A673 (cell line): ENCODE data around the gene DSTYK. TPM values are rescaled to one million over a fixed set of nuclear protein-coding genes. Genes with fewer than 3 reads are reported as not detected.

Experiments used
- BruUV-seq: library from RNA; stranded (reverse); fragments of 400-500 nt; replicated peaks from 2 replicates; lab custom pipeline; 2021; lab: Mats Ljungman, UMichigan
- CTCF ChIA-PET: fragments of 300-600 bp; sonication (Branson Sonifier 250); formaldehyde crosslinking; loops from one replicate; lab custom pipeline; 2022; ENCODE audit warnings: antibody characterized with exemption; lab: Charles Lee
- POLR2A ChIA-PET: fragments of 300-600 bp; sonication (Branson Sonifier 250); formaldehyde crosslinking; loops from one replicate; lab custom pipeline; 2022; ENCODE audit warnings: antibody characterized with exemption; ENCODE audit not compliant: low non-redundant PET; lab: Charles Lee
- DNase-seq: peaks from one replicate; pipeline ENCODE4 v3.0.0-alpha.2; 2015; ENCODE audit warnings: low spot score
- H3K27ac ChIP-seq: fragments of 200-600 bp; sonication (generic); 2 replicates; pipeline ENCODE4 v1.5.1; 2016; ENCODE audit warnings: mixed run types, low read depth, mild to moderate bottlenecking, mixed read lengths, antibody characterized with exemption, low read length; ENCODE audit not compliant: poor library complexity, severe bottlenecking
- H3K27me3 ChIP-seq: fragments of 200-600 bp; sonication (generic); replicated peaks from 2 replicates; pipeline ENCODE4 v1.6.1; 2017; ENCODE audit warnings: mixed run types, low read depth, mild to moderate bottlenecking, mixed read lengths, antibody characterized with exemption, low read length; ENCODE audit not compliant: insufficient read depth, poor library complexity
- H3K36me3 ChIP-seq: fragments of 200-600 bp; sonication (generic); 2 replicates; pipeline ENCODE4 v1.6.1; 2016; ENCODE audit warnings: mixed run types, mild to moderate bottlenecking, mixed read lengths, antibody characterized with exemption, low read length; ENCODE audit not compliant: insufficient read depth, poor library complexity, severe bottlenecking
- H3K4me1 ChIP-seq: fragments of 200-600 bp; sonication (generic); 2 replicates; pipeline ENCODE4 v1.6.1; 2017; ENCODE audit warnings: mixed run types, mild to moderate bottlenecking, mixed read lengths, antibody characterized with exemption, low read length; ENCODE audit not compliant: insufficient read depth, poor library complexity, severe bottlenecking
- H3K4me3 ChIP-seq: fragments of 200-600 bp; sonication (generic); 2 replicates; pipeline ENCODE4 v1.5.1; 2016; ENCODE audit warnings: low read depth, mixed run types, mild to moderate bottlenecking, mixed read lengths, low read length; ENCODE audit not compliant: poor library complexity, severe bottlenecking
- H3K9me3 ChIP-seq: fragments of 200-600 bp; sonication (generic); 2 replicates; pipeline ENCODE4 v1.6.1; 2016; ENCODE audit warnings: mixed run types, low read depth, mild to moderate bottlenecking, mixed read lengths, antibody characterized with exemption, low read length; ENCODE audit not compliant: poor library complexity, severe bottlenecking
- CTCF ChIP-seq: fragments of 300-800, 200-600 bp; sonication (generic); conservative IDR thresholded peaks from 2 replicates; pipeline ENCODE4 v1.5.1; 2017; ENCODE audit warnings: low read depth, mild to moderate bottlenecking, antibody characterized with exemption, low read length, moderate library complexity, mixed read lengths
- EZH2 ChIP-seq: fragments of 200-600 bp; sonication (generic); IDR thresholded peaks from 2 replicates; pipeline ENCODE4 v1.6.1; 2017; ENCODE audit warnings: borderline replicate concordance, low read depth, mild to moderate bottlenecking, mixed read lengths, antibody characterized with exemption, low read length; ENCODE audit not compliant: poor library complexity, severe bottlenecking
- intact Hi-C: fragments of 100-400 bp; cut with micrococcal nuclease; formaldehyde crosslinking; loops from one replicate; pipeline ENCODE4 v1.10.0; 2022; ENCODE audit not compliant: unreplicated experiment
- total RNA-seq: library from RNA; stranded (reverse); gene quantifications from 2 replicates; pipeline ENCODE4 v1.2.3, GENCODE V29; 2021

The DSTYK gene
- total RNA-seq, 1 experiment from 2014 or later = 7.1 TPM

- Histone ChIP-seq H3K9me3 (no peaks in the 10 kb centered on the region), H3K27me3 (no peaks in the 10 kb centered on the region), H3K27ac (no peak overlapping the region), H3K36me3 (no peaks in the 10 kb centered on the region), H3K4me3 (no peak overlapping the region), H3K4me1 (peaks cover 10% of the 10 kb centered on the region)
- TF ChIP-seq CTCF = no peak
- TF ChIP-seq EZH2 = no peak
- no peak for DNase-seq
- BruUV-seq = no TSS peak
- POLR2A ChIA-PET = no interaction called here
- CTCF ChIA-PET = no interaction called here
- intact Hi-C loops = no loop called here
Measured at GRCh38 chr1:205230982-205231381, 19.5 kb upstream of the DSTYK start.

- TF ChIP-seq EZH2 (no peak), CTCF (no peak)
- intact Hi-C loops = no loop called here
- ChIA-PET CTCF (interaction anchor here (0.6 to 1.4 kb wide), 2 partner anchors 43 to 55 kb away, joined by 5 to 7 read pairs; no protein-coding TSS in a partner anchor), POLR2A (no interaction called here)
- no TSS peak for BruUV-seq
- H3K4me1 ChIP-seq = peaks cover 10% of the 10 kb centered on the region
- no peak overlapping the region for H3K27ac ChIP-seq
- no peaks in the 10 kb centered on the region for H3K36me3 ChIP-seq
- DNase-seq = no peak
- no peaks in the 10 kb centered on the region for H3K27me3 ChIP-seq
- H3K4me3 ChIP-seq = no peak overlapping the region
- no peaks in the 10 kb centered on the region for H3K9me3 ChIP-seq
Measured at GRCh38 chr1:205229916-205230700, 18.6 kb upstream of the DSTYK start.

- ChIA-PET CTCF (interaction anchor here (0.6 to 1.4 kb wide), 6 partner anchors 26 to 98 kb away, joined by 3 to 7 read pairs (median 4); no protein-coding TSS in a partner anchor), POLR2A (no interaction called here)
- Histone ChIP-seq H3K27me3 (no peaks in the 10 kb centered on the region), H3K9me3 (no peaks in the 10 kb centered on the region), H3K4me3 (peak overlapping the region; percentile 65), H3K4me1 (peaks cover 10% of the 10 kb centered on the region), H3K36me3 (no peaks in the 10 kb centered on the region), H3K27ac (no peak overlapping the region)
- no TSS peak for BruUV-seq
- no peak for TF ChIP-seq EZH2
- TF ChIP-seq CTCF = no peak
- intact Hi-C loops = no loop called here
- DNase-seq = peak; percentile 61
Measured at GRCh38 chr1:205229399-205229871, 17.9 kb upstream of the DSTYK start.
